Vagina (tissue), 2 donors: Measurements from ENCODE around the gene PANK1.

Source experiments
- CTCF ChIP-seq, 3 experiments: fragments of 450-650 bp in 2 of 3; fragments of 200-600 bp in 1 of 3; sonication (generic) in 1 of 3; IDR thresholded peaks; one replicate each; pipeline ENCODE4 v1.5.1; 2017 to 2019; ENCODE audit warnings: antibody characterized with exemption in 3 of 3, mild to moderate bottlenecking in 2 of 3, moderate library complexity in 2 of 3
- POLR2A ChIP-seq, 2 donors: fragments of 450-650 bp; IDR thresholded peaks; one replicate each; pipeline ENCODE4 v1.6.1; 2017; ENCODE audit warnings: antibody characterized with exemption in 2 of 2, mild to moderate bottlenecking in 2 of 2, moderate library complexity in 2 of 2

- TF ChIP-seq POLR2A (IDR thresholded peaks at IDR 0.05) (no peak), CTCF (IDR thresholded peaks at IDR 0.05) (no peak)
Measured at GRCh38 chr10:89555688-89556445, 89.2 kb downstream of the PANK1 start.
